NT2/D1 (cell line): ENCODE data around the gene SYN1.
"Not testable (repeated sequence)": the region's sequence is repeated elsewhere in the genome, so short reads cannot be mapped to it uniquely, and the experiment has no call there.

Source experiments
- DNase-seq: peaks from one replicate; pipeline ENCODE4 v3.0.0-alpha.2; 2011; ENCODE audit warnings: low read depth, low spot score
- H3K27me3 ChIP-seq: 2 replicates; pipeline ENCODE4 v1.6.0; 2011; ENCODE audit warnings: mild to moderate bottlenecking; ENCODE audit not compliant: insufficient read length, insufficient read depth
- H3K36me3 ChIP-seq: 2 replicates; pipeline ENCODE4 v1.6.1; 2011; ENCODE audit warnings: mild to moderate bottlenecking, low read length, mixed read lengths; ENCODE audit not compliant: insufficient read depth, insufficient read length
- H3K4me1 ChIP-seq: 2 replicates; pipeline ENCODE4 v1.5.1; 2011; ENCODE audit not compliant: insufficient read depth, insufficient read length
- H3K4me3 ChIP-seq: 2 replicates; pipeline ENCODE4 v1.5.1; 2011; ENCODE audit warnings: low read depth; ENCODE audit not compliant: insufficient read length
- H3K9ac ChIP-seq: 2 replicates; pipeline ENCODE4 v1.6.0; 2011; ENCODE audit warnings: low read depth; ENCODE audit not compliant: insufficient read length
- H3K9me3 ChIP-seq: 2 replicates; pipeline ENCODE4 v1.5.1; 2011; ENCODE audit warnings: mild to moderate bottlenecking, low read length; ENCODE audit not compliant: insufficient read depth
- SUZ12 ChIP-seq: IDR thresholded peaks from 2 replicates; pipeline ENCODE4 v1.6.1; 2011; ENCODE audit not compliant: insufficient read length, insufficient read depth; ENCODE audit errors: extremely low read depth
- YY1 ChIP-seq: IDR thresholded peaks from 2 replicates; pipeline ENCODE4 v1.6.1; 2011; ENCODE audit not compliant: insufficient read length, insufficient read depth
- ZNF274 ChIP-seq: IDR thresholded peaks from 2 replicates; pipeline ENCODE4 v1.6.1; 2011; ENCODE audit warnings: mild to moderate bottlenecking, low read depth, low read length

SYN1 gene

DNA sequence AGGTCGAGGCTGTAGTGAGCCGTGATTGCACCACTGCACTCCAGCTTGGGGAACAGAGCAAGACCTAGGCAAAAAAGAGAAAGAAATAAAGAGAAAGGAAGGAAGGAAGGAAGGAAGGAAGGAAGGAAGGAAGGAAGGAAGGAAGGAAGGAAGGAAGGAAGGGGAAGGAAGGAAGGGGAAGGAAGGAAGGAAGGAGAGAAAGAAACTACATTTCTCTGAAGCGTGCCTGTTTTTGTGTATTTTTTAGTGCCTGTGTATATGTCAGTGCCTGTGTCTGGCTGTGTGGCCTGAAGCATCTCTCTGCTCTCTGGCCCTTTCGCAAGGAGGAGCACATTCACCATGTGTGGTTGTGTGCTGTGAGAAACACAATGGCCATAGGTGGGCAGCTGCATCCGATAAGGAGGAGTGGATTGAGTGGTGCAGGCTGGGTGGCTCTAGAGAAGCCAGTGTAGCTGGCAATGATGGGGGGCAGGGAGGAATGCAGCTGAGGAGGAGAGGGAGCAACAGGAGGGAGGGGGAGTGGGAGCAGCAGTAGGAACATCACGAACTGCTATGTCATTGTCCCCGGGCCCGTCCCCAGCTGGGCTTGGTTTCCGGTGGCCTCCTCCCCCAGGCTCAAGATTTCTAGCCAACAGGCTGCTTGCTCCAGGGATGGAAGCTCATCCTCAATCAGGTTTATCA lies 11.4 kb downstream of the SYN1 start:
- peak; percentile 50 for DNase-seq
- H3K9me3 ChIP-seq, result no peaks in the 10 kb centered on the region
- TF ChIP-seq SUZ12 (no peak), ZNF274 (no peak), YY1 (no peak)

DNA sequence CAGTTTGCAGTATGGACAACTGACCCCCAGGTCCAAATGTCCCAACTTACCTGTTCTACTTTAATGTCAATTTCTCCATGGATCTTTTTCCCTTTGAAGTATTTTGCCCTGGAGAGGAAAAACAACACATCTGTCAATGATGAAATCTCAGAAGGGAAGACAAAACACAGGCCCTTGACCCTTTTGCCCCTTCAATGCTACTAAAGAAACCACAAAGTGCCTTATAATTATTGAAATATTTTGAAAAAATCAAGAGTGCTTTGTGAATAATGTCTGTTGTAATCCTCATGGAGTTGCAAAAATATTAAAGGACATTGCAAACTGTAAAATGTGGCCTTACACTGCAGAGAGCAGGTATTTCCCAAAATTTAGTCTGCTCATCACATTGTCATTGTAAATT lies 12.6 kb downstream of the SYN1 start:
- H3K4me3 ChIP-seq, result no peak overlapping the region
- DNase-seq, result no peak
- H3K4me1 ChIP-seq, result peaks cover 5% of the 10 kb centered on the region
- no peaks in the 10 kb centered on the region for H3K9me3 ChIP-seq
- no peaks in the 10 kb centered on the region for H3K27me3 ChIP-seq
- TF ChIP-seq SUZ12, result no peak
- no peaks in the 10 kb centered on the region for H3K36me3 ChIP-seq
- H3K9ac ChIP-seq, result no peak overlapping the region

More for the DNA sequence above, 11.4 kb downstream of the SYN1 start:
- no peak overlapping the region for H3K9ac ChIP-seq
- no peaks in the 10 kb centered on the region for H3K27me3 ChIP-seq
- H3K4me1 ChIP-seq, result peaks cover 5% of the 10 kb centered on the region
- H3K4me3 ChIP-seq, result no peak overlapping the region
- no peaks in the 10 kb centered on the region for H3K36me3 ChIP-seq

GRCh38 chrX:47605024-47605423 lies 14.6 kb downstream of the SYN1 start:
- no peak for DNase-seq
- no peaks in the 10 kb centered on the region for H3K9me3 ChIP-seq
- no peak overlapping the region for H3K4me3 ChIP-seq
- no peak overlapping the region for H3K9ac ChIP-seq
- no peaks in the 10 kb centered on the region for H3K36me3 ChIP-seq
- H3K27me3 ChIP-seq, result no peaks in the 10 kb centered on the region
- H3K4me1 ChIP-seq, result peaks cover 5% of the 10 kb centered on the region
- no peak for TF ChIP-seq YY1
- no peak for TF ChIP-seq ZNF274
- TF ChIP-seq SUZ12, result no peak

DNA sequence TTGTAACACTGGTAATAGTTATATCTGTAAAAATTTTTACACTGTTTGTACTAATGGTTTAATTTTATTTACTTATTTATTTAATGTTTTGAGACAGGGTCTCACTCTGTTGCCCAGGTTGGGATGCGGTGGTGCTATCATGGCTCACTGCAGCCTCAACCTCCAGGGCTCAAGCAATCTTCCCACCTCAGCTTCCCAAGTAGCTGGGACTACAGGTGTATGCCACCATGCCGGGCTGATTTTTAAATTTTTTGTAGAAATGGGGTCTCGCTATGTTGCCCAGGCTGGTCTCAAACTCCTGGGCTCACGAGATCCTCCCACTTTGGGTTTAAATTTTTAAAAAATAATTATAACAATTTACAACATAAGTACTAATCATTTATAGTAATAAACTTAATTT lies 16.5 kb downstream of the SYN1 start:
- not testable (repeated sequence) for H3K36me3 ChIP-seq, DNase-seq, H3K4me1 ChIP-seq, H3K9me3 ChIP-seq, H3K27me3 ChIP-seq, H3K9ac ChIP-seq, H3K4me3 ChIP-seq

GRCh38 chrX:47597222-47597621 lies 22.4 kb downstream of the SYN1 start:
- no peak overlapping the region for H3K4me3 ChIP-seq
- no peaks in the 10 kb centered on the region for H3K4me1 ChIP-seq
- H3K9ac ChIP-seq, result no peak overlapping the region
- TF ChIP-seq YY1 (no peak), SUZ12 (no peak), ZNF274 (no peak)
- no peaks in the 10 kb centered on the region for H3K9me3 ChIP-seq
- H3K36me3 ChIP-seq, result no peaks in the 10 kb centered on the region
- DNase-seq, result no peak
- no peaks in the 10 kb centered on the region for H3K27me3 ChIP-seq

GRCh38 chrX:47596256-47596655 lies 23.4 kb downstream of the SYN1 start:
- Histone ChIP-seq H3K27me3 (no peaks in the 10 kb centered on the region), H3K9me3 (no peaks in the 10 kb centered on the region), H3K4me3 (no peak overlapping the region), H3K36me3 (no peaks in the 10 kb centered on the region), H3K4me1 (no peaks in the 10 kb centered on the region), H3K9ac (no peak overlapping the region)
- TF ChIP-seq SUZ12, result no peak
- no peak for TF ChIP-seq ZNF274
- TF ChIP-seq YY1, result no peak
- no peak for DNase-seq

DNA sequence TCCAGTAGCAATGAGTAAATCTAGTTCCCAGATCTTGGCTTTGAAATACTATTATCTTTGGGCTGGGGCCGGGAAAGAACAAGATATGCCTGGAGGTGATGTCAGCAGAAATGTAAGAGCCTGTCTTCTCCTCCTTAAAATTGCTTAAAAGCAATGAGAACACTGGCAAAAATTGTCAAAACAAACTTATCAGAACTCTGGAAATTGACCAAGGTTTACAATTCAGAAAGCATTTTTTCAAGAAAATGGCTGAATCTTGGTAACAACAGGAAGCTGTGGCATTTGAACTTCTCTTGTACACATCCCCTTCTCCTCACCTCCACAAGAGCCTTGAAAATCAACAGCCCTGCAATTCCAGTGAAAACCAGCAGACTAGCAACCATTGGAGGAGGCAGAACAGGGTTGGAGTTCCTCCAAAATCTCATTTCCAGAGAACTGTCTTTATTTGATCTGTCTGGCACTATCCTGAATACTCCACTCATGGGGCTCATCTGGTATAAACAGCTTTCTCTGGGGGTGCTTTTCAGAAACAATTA lies 23.9 kb downstream of the SYN1 start:
- no peaks in the 10 kb centered on the region for H3K4me1 ChIP-seq
- H3K9me3 ChIP-seq, result no peaks in the 10 kb centered on the region
- TF ChIP-seq YY1, result no peak
- TF ChIP-seq ZNF274, result no peak
- no peak for TF ChIP-seq SUZ12
- no peak for DNase-seq
- H3K4me3 ChIP-seq, result no peak overlapping the region
- H3K36me3 ChIP-seq, result no peaks in the 10 kb centered on the region
- H3K27me3 ChIP-seq, result no peaks in the 10 kb centered on the region
- no peak overlapping the region for H3K9ac ChIP-seq
